CD4-positive, alpha-beta memory T cell (primary cell): Measurements from ENCODE around the gene GPR26. TPM values are rescaled to one million over a fixed set of nuclear protein-coding genes. Genes with fewer than 3 reads are reported as not detected.

Source experiments
- CTCF ChIA-PET: fragments of 350-600 bp; sonication (Branson Sonifier 250); formaldehyde crosslinking; loops from one replicate; lab custom pipeline; 2021; ENCODE audit warnings: inconsistent platforms; ENCODE audit not compliant: partially characterized antibody; lab: Charles Lee
- POLR2A ChIA-PET: fragments of 350-600 bp; sonication (Branson Sonifier 250); formaldehyde crosslinking; loops from one replicate; lab custom pipeline; 2021; ENCODE audit not compliant: partially characterized antibody; lab: Charles Lee
- DNase-seq, 5 donors: peaks; one replicate each; pipeline versions ENCODE4 v3.0.0 to v3.0.0-alpha.2; 2020 to 2022; ENCODE audit warnings: mixed read lengths in 1 of 5
- H3K27ac ChIP-seq: one replicate; pipeline ENCODE4 v1.7.0; 2013; ENCODE audit warnings: low read depth, low read length
- H3K27me3 ChIP-seq: 2 replicates; pipeline ENCODE4 v1.7.0; 2013; ENCODE audit warnings: mild to moderate bottlenecking, low read length, moderate library complexity; ENCODE audit not compliant: insufficient read depth
- H3K36me3 ChIP-seq: 2 replicates; pipeline ENCODE4 v1.7.0; 2013; ENCODE audit warnings: mild to moderate bottlenecking, low read length, moderate library complexity; ENCODE audit not compliant: insufficient read depth
- H3K4me1 ChIP-seq: 2 replicates; pipeline ENCODE4 v1.7.0; 2013; ENCODE audit warnings: mild to moderate bottlenecking, low read length, moderate library complexity; ENCODE audit not compliant: insufficient read depth
- H3K4me3 ChIP-seq, 2 donors: one replicate each; pipeline ENCODE4 v1.7.0; 2013; ENCODE audit warnings: low read length in 2 of 2, mild to moderate bottlenecking in 1 of 2
- H3K9me3 ChIP-seq, 2 donors: one replicate each; pipeline ENCODE4 v1.7.0; 2013; ENCODE audit warnings: low read length in 2 of 2, control low read depth in 1 of 2; ENCODE audit not compliant: control insufficient read depth in 1 of 2
- H3K27ac Mint-ChIP-seq, 7 donors: one replicate each; pipeline ENCODE4 v1.8.0; 2020 to 2021; ENCODE audit warnings: mixed read lengths in 7 of 7, mild to moderate bottlenecking in 6 of 7, inconsistent platforms in 3 of 7, moderate library complexity in 3 of 7
- H3K27me3 Mint-ChIP-seq, 2 donors: one replicate each; pipeline ENCODE4 v1.8.0; 2020 to 2021; ENCODE audit warnings: mixed read lengths in 2 of 2
- H3K36me3 Mint-ChIP-seq, 2 donors: one replicate each; pipeline ENCODE4 v1.8.0; 2020 to 2021; ENCODE audit warnings: mixed read lengths in 2 of 2, inconsistent platforms in 1 of 2, mild to moderate bottlenecking in 1 of 2
- H3K4me1 Mint-ChIP-seq, 4 donors: one replicate each; pipeline ENCODE4 v1.8.0; 2020 to 2021; ENCODE audit warnings: mixed read lengths in 4 of 4, mild to moderate bottlenecking in 1 of 4
- H3K4me3 Mint-ChIP-seq, 8 donors: one replicate each; pipeline ENCODE4 v1.8.0; 2020 to 2021; ENCODE audit warnings: mixed read lengths in 8 of 8, mild to moderate bottlenecking in 7 of 8, moderate library complexity in 6 of 8, inconsistent platforms in 3 of 8
- H3K9me3 Mint-ChIP-seq, 8 donors: one replicate each; pipeline ENCODE4 v1.8.0; 2020 to 2021; ENCODE audit warnings: mixed read lengths in 8 of 8, mild to moderate bottlenecking in 5 of 8, inconsistent platforms in 3 of 8, moderate library complexity in 1 of 8
- intact Hi-C: fragments of 100-400 bp; cut with micrococcal nuclease; formaldehyde crosslinking; loops from one replicate; pipeline ENCODE4 v1.15.1; 2023
- polyA plus RNA-seq, 2 donors: library from polyadenylated mRNA; unstranded; fragments of 300-500 nt; fragmentation: Illumina TruSeq; gene quantifications; one replicate each; pipeline ENCODE4 v1.2.3, GENCODE V29; 2021
- total RNA-seq, 2 experiments: library from RNA; stranded (reverse); gene quantifications; one replicate each; pipeline ENCODE4 v1.2.3, GENCODE V29; 2021

The GPR26 gene
- total and polyA plus RNA-seq, 4 experiments from 2014 or later: not detected

GRCh38 chr10:123742751-123743440, 76.7 kb downstream of the GPR26 start:
- H3K36me3 ChIP-seq: no peaks in the 10 kb centered on the region
- H3K4me1 ChIP-seq: no peaks in the 10 kb centered on the region
- Mint-ChIP-seq H3K27ac (no peak overlapping the region), H3K4me3 (no peak overlapping the region), H3K36me3 (no peaks in the 10 kb centered on the region), H3K27me3 (peaks cover 3 to 4% of the 10 kb centered on the region in 2 donors), H3K9me3 (peaks cover 0 to 6% (median 0%) of the 10 kb centered on the region in 8 donors), H3K4me1 (no peaks in the 10 kb centered on the region)
- CTCF ChIA-PET: no interaction called here
- POLR2A ChIA-PET: no interaction called here
- H3K27ac ChIP-seq: no peak overlapping the region
- no peaks in the 10 kb centered on the region for H3K9me3 ChIP-seq
- no peaks in the 10 kb centered on the region for H3K27me3 ChIP-seq
- H3K4me3 ChIP-seq: no peak overlapping the region
- no peak for DNase-seq
- intact Hi-C loops: no loop called here

- no peaks in the 10 kb centered on the region for H3K4me1 ChIP-seq
- no peaks in the 10 kb centered on the region for H3K27me3 ChIP-seq
- no peak overlapping the region for H3K27ac ChIP-seq
- no peak overlapping the region for H3K4me3 ChIP-seq
- Mint-ChIP-seq H3K27me3 (peaks cover 3 to 4% of the 10 kb centered on the region in 2 donors), H3K27ac (no peak overlapping the region), H3K4me1 (no peaks in the 10 kb centered on the region), H3K9me3 (peaks cover 0 to 4% (median 0%) of the 10 kb centered on the region in 8 donors), H3K4me3 (peak overlapping the region in 1 of 8 donors; percentile 20), H3K36me3 (no peaks in the 10 kb centered on the region)
- ChIA-PET POLR2A (no interaction called here), CTCF (no interaction called here)
- no peaks in the 10 kb centered on the region for H3K36me3 ChIP-seq
- H3K9me3 ChIP-seq: no peaks in the 10 kb centered on the region
- DNase-seq: no peak
- intact Hi-C loops: no loop called here
Observed at GRCh38 chr10:123743441-123744223, 77.5 kb downstream of the GPR26 start.

- H3K27ac ChIP-seq: no peak overlapping the region
- peaks cover 0 to 2% (median 0%) of the 10 kb centered on the region in 8 donors for H3K9me3 Mint-ChIP-seq
- no peaks in the 10 kb centered on the region for H3K36me3 ChIP-seq
- CTCF ChIA-PET: no interaction called here
- H3K4me3 Mint-ChIP-seq: no peak overlapping the region
- intact Hi-C loops: no loop called here
- H3K36me3 Mint-ChIP-seq: no peaks in the 10 kb centered on the region
- POLR2A ChIA-PET: no interaction called here
- peaks cover 3 to 4% of the 10 kb centered on the region in 2 donors for H3K27me3 Mint-ChIP-seq
- H3K27me3 ChIP-seq: no peaks in the 10 kb centered on the region
- no peaks in the 10 kb centered on the region for H3K9me3 ChIP-seq
- H3K4me1 ChIP-seq: no peaks in the 10 kb centered on the region
- no peak for DNase-seq
- no peak overlapping the region for H3K27ac Mint-ChIP-seq
- no peak overlapping the region for H3K4me3 ChIP-seq
- no peaks in the 10 kb centered on the region for H3K4me1 Mint-ChIP-seq
Observed at GRCh38 chr10:123744224-123744536, 78.0 kb downstream of the GPR26 start.

Other genes with a start within 250 kb of the GPR26 start
- not detected for gene CPXM2, start 225.5 kb downstream of the GPR26 start, total RNA-seq
- not detected for gene CPXM2, start 225.5 kb downstream of the GPR26 start, polyA plus RNA-seq